ENCODE measurements around the gene NDUFAF3.

GRCh38 chr3:49053543-49053942 is 31.6 kb downstream of the NDUFAF3 start:
- TF ChIP-seq CTCF (IDR thresholded peaks at IDR 0.05) (no peak), EZH2 (IDR thresholded peaks at IDR 0.05; ENCODE audit: borderline replicate concordance, insufficient read depth, low read depth, low read length, poor library complexity, severe bottlenecking) (no peak)
